HUES48 (cell line): ENCODE results near the gene ARL13A.

ENCODE experiments used
- H3K27ac ChIP-seq: one replicate; pipeline ENCODE4 v1.7.0; 2013; ENCODE audit warnings: low read depth, low read length, inconsistent platforms
- H3K27me3 ChIP-seq: 2 replicates; pipeline ENCODE4 v1.6.1; 2013; ENCODE audit warnings: mild to moderate bottlenecking, low read length; ENCODE audit not compliant: control insufficient read depth, insufficient read depth
- H3K36me3 ChIP-seq: 2 replicates; pipeline ENCODE4 v1.6.1; 2013; ENCODE audit warnings: low read length; ENCODE audit not compliant: control insufficient read depth, insufficient read depth
- H3K4me1 ChIP-seq: 2 replicates; pipeline ENCODE4 v1.6.1; 2013; ENCODE audit warnings: mild to moderate bottlenecking, low read length; ENCODE audit not compliant: control insufficient read depth, insufficient read depth
- H3K4me3 ChIP-seq: 2 replicates; pipeline ENCODE4 v1.5.1; 2013; ENCODE audit warnings: mild to moderate bottlenecking, low read depth, low read length
- H3K9ac ChIP-seq: 2 replicates; pipeline ENCODE4 v1.6.1; 2013; ENCODE audit warnings: mild to moderate bottlenecking, low read depth, low read length, moderate library complexity
- H3K9me3 ChIP-seq: 2 replicates; pipeline ENCODE4 v1.6.1; 2013; ENCODE audit warnings: low read length; ENCODE audit not compliant: control insufficient read depth, insufficient read depth

Gene ARL13A

DNA sequence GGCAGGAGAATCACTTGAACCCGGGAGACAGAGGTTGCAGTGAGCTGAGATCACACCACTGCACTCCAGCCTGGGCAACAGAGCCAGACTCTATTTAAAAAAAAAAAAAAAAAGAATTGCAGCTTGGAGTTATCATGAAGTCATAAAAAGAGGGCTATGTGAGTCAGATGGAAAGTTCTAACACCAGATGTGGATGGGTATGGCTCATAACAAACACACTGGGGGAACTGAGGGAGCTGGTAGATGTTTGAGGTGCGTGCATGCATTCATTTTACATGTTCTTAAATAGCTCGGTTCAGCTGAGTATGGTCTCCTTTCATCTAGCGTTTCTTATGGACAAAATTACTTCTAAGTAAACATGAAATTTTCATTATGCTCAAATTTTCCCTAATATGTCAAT lies 70.7 kb downstream of the ARL13A start:
- Histone ChIP-seq H3K9ac (no peak overlapping the region), H3K4me3 (no peak overlapping the region), H3K27ac (no peak overlapping the region), H3K4me1 (no peaks in the 10 kb centered on the region), H3K36me3 (peaks cover 43% of the 10 kb centered on the region), H3K27me3 (no peaks in the 10 kb centered on the region), H3K9me3 (no peaks in the 10 kb centered on the region)
